Esophagus muscularis mucosa (tissue), 4 donors: Measurements from ENCODE around the gene FRAS1. TPM values are rescaled to one million over a fixed set of nuclear protein-coding genes. Genes with fewer than 3 reads are reported as not detected.
"Not testable (repeated sequence)": the region's sequence is repeated elsewhere in the genome, so short reads cannot be mapped to it uniquely, and the experiment has no call there.

Experiments
- DNase-seq: peaks from one replicate; pipeline ENCODE4 v3.0.0-alpha.2; 2017; ENCODE audit errors: extremely low spot score
- H3K27ac ChIP-seq, 4 donors: fragments of 200-600 bp; sonication (generic); replicated peaks in 1 of 4; 1 replicate in 3 of 4; 2 replicates in 1 of 4; pipeline ENCODE4 v1.5.1; 2016 to 2019; ENCODE audit warnings: mild to moderate bottlenecking in 1 of 4
- H3K27me3 ChIP-seq, 4 donors: fragments of 200-600 bp; sonication (generic); one replicate each; pipeline versions ENCODE4 v1.5.1 to v1.6.0; 2016 to 2019
- H3K36me3 ChIP-seq, 4 donors: fragments of 200-600 bp; sonication (generic); one replicate each; pipeline ENCODE4 v1.5.1; 2016 to 2019
- H3K4me1 ChIP-seq, 4 donors: fragments of 200-600 bp; sonication (generic); one replicate each; pipeline ENCODE4 v1.5.1; 2016 to 2019
- H3K4me3 ChIP-seq, 4 donors: fragments of 200-600 bp; sonication (generic); 1 replicate in 2 of 4; 2 replicates in 2 of 4; pipeline ENCODE4 v1.5.1; 2016 to 2019; ENCODE audit warnings: mild to moderate bottlenecking in 4 of 4, moderate library complexity in 1 of 4
- H3K9me3 ChIP-seq, 4 donors: fragments of 200-600 bp; sonication (generic); 1 replicate in 3 of 4; 2 replicates in 1 of 4; pipeline ENCODE4 v1.5.1; 2016 to 2019
- CTCF ChIP-seq, 3 experiments: fragments of 200-600 bp in 2 of 3; fragments of 450-650 bp in 1 of 3; sonication (generic) in 2 of 3; IDR thresholded peaks; one replicate each; pipeline ENCODE4 v1.5.1; 2017 to 2019; ENCODE audit warnings: antibody characterized with exemption in 3 of 3, mild to moderate bottlenecking in 2 of 3, moderate library complexity in 1 of 3
- EP300 ChIP-seq: sonication (generic); formaldehyde crosslinking; IDR thresholded peaks from one replicate; pipeline ENCODE4 v1.6.1; 2017; ENCODE audit warnings: antibody characterized with exemption
- POLR2A ChIP-seq: fragments of 450-650 bp; IDR thresholded peaks from one replicate; pipeline ENCODE4 v1.6.1; 2017; ENCODE audit warnings: antibody characterized with exemption, moderate library complexity, mild to moderate bottlenecking, low read depth
- POLR2AphosphoS5 ChIP-seq, 2 donors: sonication (generic); formaldehyde crosslinking; IDR thresholded peaks; one replicate each; pipeline ENCODE4 v1.6.1; 2017; ENCODE audit warnings: antibody characterized with exemption in 2 of 2
- WGBS: methylation state at CpG from one replicate; pipeline ENCODE4 v1.1.5; 2018; 5-methylcytosine and 5-hydroxymethylcytosine counted together
- intact Hi-C: fragments of 100-400 bp; cut with DNase I; formaldehyde crosslinking; loops from one replicate; pipeline ENCODE4 v1.15.1; 2023
- total RNA-seq, 4 donors: library from RNA; depleted of rRNA; stranded (reverse); fragments of >200 nt; gene quantifications; one replicate each; pipeline versions ENCODE4 v1.1.0 to v1.2.1, GENCODE V29; 2016

The FRAS1 gene
- total RNA-seq, 4 donors from 2014 or later = 5.3 to 8.7 (median 5.7) TPM

DNA sequence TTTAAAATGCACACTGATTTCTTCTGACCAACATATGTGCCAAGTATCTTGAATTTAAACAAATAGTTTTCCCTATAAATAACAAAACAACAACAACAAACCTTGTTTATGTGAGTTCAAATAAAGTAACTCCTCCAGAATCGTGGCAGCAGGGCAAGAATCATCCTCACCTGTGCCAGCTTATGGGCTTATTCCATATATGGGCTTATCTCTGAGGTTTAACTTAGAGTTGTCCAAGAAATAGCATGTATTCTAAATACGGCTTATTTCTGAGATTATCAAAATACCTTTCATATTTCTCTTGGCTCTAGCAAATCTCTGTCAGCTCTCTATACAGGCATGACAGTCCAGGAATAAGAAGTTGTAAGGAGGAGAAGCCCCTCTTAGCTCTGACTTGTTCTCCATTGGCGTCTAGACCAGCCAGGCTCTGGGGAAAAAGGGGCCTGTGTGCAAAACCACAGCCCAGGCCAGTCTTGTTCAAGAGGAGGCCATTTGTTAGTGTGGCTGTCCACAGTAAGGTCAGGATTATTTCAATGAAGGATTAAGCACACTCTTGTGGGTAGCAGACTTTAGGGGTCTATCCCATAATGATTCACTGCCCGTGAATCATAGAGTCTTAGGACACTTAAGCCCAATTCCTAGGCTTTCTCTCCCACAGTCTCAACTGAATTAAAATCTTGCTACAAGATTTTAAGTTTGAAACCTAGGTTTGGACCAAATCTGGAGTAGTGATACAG lies 63.2 kb downstream of the FRAS1 start:
- 79% methylated on average over 4 of the region's 4 CpGs for WGBS
- no peak for DNase-seq
- Histone ChIP-seq H3K9me3 (no peaks in the 10 kb centered on the region), H3K27ac (no peak overlapping the region), H3K4me3 (no peak overlapping the region), H3K36me3 (no peaks in the 10 kb centered on the region), H3K27me3 (no peaks in the 10 kb centered on the region), H3K4me1 (peaks cover 0 to 15% (median 2%) of the 10 kb centered on the region in 4 donors)
- TF ChIP-seq POLR2AphosphoS5 (IDR thresholded peaks at IDR 0.05) (no peak), CTCF (IDR thresholded peaks at IDR 0.05) (no peak), POLR2A (no peak), EP300 (no peak)
- intact Hi-C loops = no loop called here

DNA sequence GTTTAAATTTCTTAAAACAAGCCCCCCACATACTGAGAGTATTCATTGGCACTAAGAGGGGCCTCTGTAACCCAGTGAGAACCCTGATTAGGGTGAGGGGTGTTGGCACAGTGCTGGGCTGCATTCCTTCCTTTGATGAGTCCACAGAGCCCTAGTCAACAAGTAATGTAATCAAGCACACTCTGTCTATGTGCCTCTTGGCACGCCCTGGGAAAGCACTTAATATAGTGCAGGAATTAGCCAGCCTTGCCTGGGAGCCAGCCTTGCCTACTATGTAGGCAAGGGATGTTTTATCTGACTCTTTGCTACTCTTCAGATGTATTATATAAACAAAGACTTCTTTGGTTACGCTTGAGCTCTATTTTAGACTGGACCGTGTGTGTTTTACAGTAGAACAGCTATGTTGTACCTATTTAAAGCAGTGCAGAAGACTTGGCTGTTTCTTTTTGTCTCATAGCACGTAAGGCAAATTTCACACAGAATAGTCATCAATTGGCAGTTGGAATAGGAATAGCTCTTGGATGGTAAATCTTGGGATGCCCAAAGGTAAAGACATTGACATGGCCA lies 64.3 kb downstream of the FRAS1 start:
- no peak for DNase-seq
- Histone ChIP-seq H3K36me3 (no peaks in the 10 kb centered on the region), H3K4me3 (no peak overlapping the region), H3K27ac (peak overlapping the region in 1 of 4 donors; percentile 17), H3K9me3 (no peaks in the 10 kb centered on the region), H3K4me1 (peaks cover 0 to 19% (median 4%) of the 10 kb centered on the region in 4 donors), H3K27me3 (no peaks in the 10 kb centered on the region)
- TF ChIP-seq EP300 (no peak), CTCF (IDR thresholded peaks at IDR 0.05) (no peak), POLR2AphosphoS5 (IDR thresholded peaks at IDR 0.05) (no peak), POLR2A (no peak)
- intact Hi-C loops = no loop called here
- 50% methylated on average over 4 of the region's 4 CpGs for whole genome bisulfite sequencing

DNA sequence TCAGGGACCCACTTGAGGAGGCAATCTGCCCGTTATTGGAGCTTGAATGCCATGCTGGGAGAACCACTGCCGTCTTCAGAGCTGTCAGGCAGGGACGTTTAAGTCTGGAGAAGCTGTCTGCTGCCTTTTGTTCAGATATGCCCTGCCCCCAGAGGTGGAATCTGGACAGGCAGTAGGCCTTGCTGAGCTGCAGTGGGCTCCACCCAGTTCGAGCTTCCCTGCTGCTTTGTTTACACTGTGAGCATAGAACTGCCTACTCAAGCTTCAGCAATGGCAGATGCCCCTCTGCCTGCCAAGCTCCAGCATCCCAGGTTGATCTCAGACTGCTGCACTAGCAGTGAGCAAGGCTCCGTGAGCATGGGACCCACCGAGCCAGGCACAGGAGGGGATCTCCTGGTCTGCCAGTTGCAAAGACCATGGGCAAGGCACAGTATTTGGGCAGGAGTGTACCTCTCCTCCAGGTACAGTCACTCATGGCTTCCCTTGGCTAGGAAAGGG lies 68.8 kb downstream of the FRAS1 start:
- DNase-seq, H3K9me3 ChIP-seq, intact Hi-C loops, H3K27me3 ChIP-seq, H3K4me3 ChIP-seq, H3K27ac ChIP-seq, H3K36me3 ChIP-seq: not testable (repeated sequence)
- H3K4me1 ChIP-seq = peaks cover 0 to 10% (median 4%) of the 10 kb centered on the region in 4 donors
- WGBS = 60% methylated on average over 3 of the region's 6 CpGs

- Histone ChIP-seq H3K4me3 (no peak overlapping the region), H3K27ac (no peak overlapping the region), H3K9me3 (no peaks in the 10 kb centered on the region), H3K4me1 (peaks cover 0 to 13% (median 7%) of the 10 kb centered on the region in 4 donors), H3K36me3 (no peaks in the 10 kb centered on the region), H3K27me3 (no peaks in the 10 kb centered on the region)
- WGBS = 94% methylated on average over 1 of the region's 1 CpG
- intact Hi-C loops = no loop called here
- TF ChIP-seq EP300 = no peak
- no peak for TF ChIP-seq POLR2AphosphoS5 (IDR thresholded peaks at IDR 0.05)
- no peak for TF ChIP-seq POLR2A
- TF ChIP-seq CTCF (IDR thresholded peaks at IDR 0.05) = no peak
- DNase-seq = no peak
Observed at GRCh38 chr4:78129383-78130108, 72.4 kb downstream of the FRAS1 start.

- H3K27ac ChIP-seq = no peak overlapping the region
- TF ChIP-seq EP300 (no peak), POLR2A (no peak), CTCF (IDR thresholded peaks at IDR 0.05) (no peak), POLR2AphosphoS5 (IDR thresholded peaks at IDR 0.05) (no peak)
Observed at GRCh38 chr4:78131403-78131802, 74.3 kb downstream of the FRAS1 start.

More at GRCh38 chr4:78131403-78131802, 74.3 kb downstream of the FRAS1 start:
- Histone ChIP-seq H3K4me1 (peaks cover 3 to 8% (median 5%) of the 10 kb centered on the region in 4 donors), H3K9me3 (no peaks in the 10 kb centered on the region), H3K4me3 (no peak overlapping the region), H3K27me3 (no peaks in the 10 kb centered on the region), H3K36me3 (no peaks in the 10 kb centered on the region)
- 49% methylated on average over 3 of the region's 3 CpGs for WGBS
- no peak for DNase-seq
- intact Hi-C loops = no loop called here
